Testis (tissue), 3 donors: ENCODE data around the gene PEX14. TPM values are rescaled to one million over a fixed set of nuclear protein-coding genes. Genes with fewer than 3 reads are reported as not detected.

Source experiments
- DNase-seq: peaks from one replicate; pipeline ENCODE4 v3.0.0-alpha.2; 2019
- H3K27ac ChIP-seq, 2 donors: fragments of 200-600 bp; sonication (generic); one replicate each; pipeline ENCODE4 v1.5.1; 2019
- H3K27me3 ChIP-seq: fragments of 200-600 bp; sonication (generic); one replicate; pipeline ENCODE4 v1.5.1; 2019
- H3K36me3 ChIP-seq: fragments of 200-600 bp; sonication (generic); one replicate; pipeline ENCODE4 v1.5.1; 2017; ENCODE audit warnings: low read depth; ENCODE audit errors: missing control alignments
- H3K4me1 ChIP-seq: fragments of 200-600 bp; sonication (generic); one replicate; pipeline ENCODE4 v1.5.1; 2019
- H3K4me3 ChIP-seq, 2 donors: fragments of 200-600 bp; sonication (generic); one replicate each; pipeline ENCODE4 v1.5.1; 2017 to 2019
- H3K9me3 ChIP-seq: fragments of 200-600 bp; sonication (generic); one replicate; pipeline ENCODE4 v1.5.1; 2017
- CTCF ChIP-seq, 3 experiments: fragments of 450-650 bp in 2 of 3; fragments of 200-600 bp in 1 of 3; sonication (generic) in 1 of 3; IDR thresholded peaks; one replicate each; pipeline ENCODE4 v1.5.1; 2016 to 2019; ENCODE audit warnings: antibody characterized with exemption in 3 of 3, mild to moderate bottlenecking in 2 of 3, moderate library complexity in 1 of 3
- POLR2A ChIP-seq: fragments of 450-650 bp; IDR thresholded peaks from one replicate; pipeline ENCODE4 v1.6.1; 2017; ENCODE audit warnings: antibody characterized with exemption, mild to moderate bottlenecking, moderate library complexity
- WGBS, 2 donors: methylation state at CpG; one replicate each; pipeline ENCODE4 v1.1.5; 2018; 5-methylcytosine and 5-hydroxymethylcytosine counted together
- intact Hi-C: fragments of 100-400 bp; cut with DNase I; formaldehyde crosslinking; loops from one replicate; pipeline ENCODE4 v1.15.1; 2023; ENCODE audit warnings: low total_unique reads
- polyA plus RNA-seq: library from polyadenylated mRNA; stranded (reverse); fragments of 350-450 nt; fragmentation: Illumina TruSeq; extraction: RNeasy Lipid Tissue Mini Kit (QIAGEN cat#74804); gene quantifications from one replicate; pipeline ENCODE4 v1.2.3, GENCODE V29; 2014; ENCODE audit warnings: low read depth, low replicate concordance; ENCODE audit not compliant: insufficient read depth
- total RNA-seq, 2 donors: library from RNA; depleted of rRNA; stranded (reverse); fragments of >200 nt; gene quantifications; one replicate each; pipeline ENCODE4 v1.2.3, GENCODE V29; 2016

Gene PEX14
- total and polyA plus RNA-seq, 3 donors from 2014 or later: 28.6 to 39.8 (median 30.3) TPM

GRCh38 chr1:10630661-10631120 is 155.9 kb downstream of the PEX14 start:
- H3K9me3 ChIP-seq: no peaks in the 10 kb centered on the region
- no peak overlapping the region for H3K4me3 ChIP-seq
- no peak for DNase-seq
- H3K27me3 ChIP-seq: no peaks in the 10 kb centered on the region
- no peak for TF ChIP-seq CTCF (IDR thresholded peaks at IDR 0.05)
- no peak for TF ChIP-seq POLR2A
- intact Hi-C loops: no loop called here
- H3K27ac ChIP-seq: no peak overlapping the region
- WGBS, 2 donors: 91 to 98% methylated on average over 5 to 13 of the region's 13 CpGs
- peaks cover 11% of the 10 kb centered on the region for H3K4me1 ChIP-seq
- H3K36me3 ChIP-seq: no peaks in the 10 kb centered on the region

- intact Hi-C loops: no loop called here
- H3K36me3 ChIP-seq: no peaks in the 10 kb centered on the region
- DNase-seq: no peak
- H3K27me3 ChIP-seq: no peaks in the 10 kb centered on the region
- no peak overlapping the region for H3K27ac ChIP-seq
- peaks cover 11% of the 10 kb centered on the region for H3K4me1 ChIP-seq
- no peaks in the 10 kb centered on the region for H3K9me3 ChIP-seq
- no peak overlapping the region for H3K4me3 ChIP-seq
- WGBS, 2 donors: 92 to 96% methylated on average over 12 to 19 of the region's 20 CpGs
- TF ChIP-seq CTCF (IDR thresholded peaks at IDR 0.05) (no peak), POLR2A (no peak)
Observed at GRCh38 chr1:10631121-10631810, 156.5 kb downstream of the PEX14 start.

- DNase-seq: no peak
- no peak for TF ChIP-seq CTCF (IDR thresholded peaks at IDR 0.05)
- no peak for TF ChIP-seq POLR2A
- H3K4me1 ChIP-seq: peaks cover 12% of the 10 kb centered on the region
- intact Hi-C loops: no loop called here
- no peaks in the 10 kb centered on the region for H3K36me3 ChIP-seq
- no peak overlapping the region for H3K4me3 ChIP-seq
- H3K27ac ChIP-seq: peak overlapping the region; percentile 73 to 85
- no peaks in the 10 kb centered on the region for H3K27me3 ChIP-seq
- 72 to 84% methylated on average over 11 of the region's 14 CpGs for whole genome bisulfite sequencing, 2 donors
- H3K9me3 ChIP-seq: no peaks in the 10 kb centered on the region
Observed at GRCh38 chr1:10631811-10632593, 157.3 kb downstream of the PEX14 start.

- no peak for DNase-seq
- H3K27ac ChIP-seq: peak overlapping the region; percentile 73 to 85
- H3K36me3 ChIP-seq: no peaks in the 10 kb centered on the region
- no peak for TF ChIP-seq POLR2A
- H3K27me3 ChIP-seq: no peaks in the 10 kb centered on the region
- H3K4me3 ChIP-seq: no peak overlapping the region
- no peaks in the 10 kb centered on the region for H3K9me3 ChIP-seq
- 66 to 85% methylated on average over 6 to 14 of the region's 14 CpGs for WGBS, 2 donors
- peaks cover 18% of the 10 kb centered on the region for H3K4me1 ChIP-seq
- intact Hi-C loops: no loop called here
Observed at GRCh38 chr1:10632691-10633090, 157.9 kb downstream of the PEX14 start.

- Histone ChIP-seq H3K36me3 (no peaks in the 10 kb centered on the region), H3K4me1 (peaks cover 18% of the 10 kb centered on the region), H3K4me3 (no peak overlapping the region), H3K27me3 (no peaks in the 10 kb centered on the region), H3K9me3 (no peaks in the 10 kb centered on the region), H3K27ac (peak overlapping the region; percentile 73 to 85)
- intact Hi-C loops: no loop called here
- no peak for DNase-seq
- TF ChIP-seq CTCF (IDR thresholded peaks at IDR 0.05): no peak
- TF ChIP-seq POLR2A: no peak
- WGBS, 2 donors: 97 to 100% methylated on average over 4 to 10 of the region's 10 CpGs
Observed at GRCh38 chr1:10633416-10633815, 158.7 kb downstream of the PEX14 start.
